Measurements from ENCODE around the gene PCNX2. TPM values are rescaled to one million over a fixed set of nuclear protein-coding genes. Genes with fewer than 3 reads are reported as not detected.

PCNX2 gene
- total and polyA plus RNA-seq, 2 experiments from 2014 or later, result 3.9 to 11.0 TPM

GRCh38 chr1:233293556-233294446, 1.7 kb downstream of the PCNX2 start:
- Histone ChIP-seq H3K9me2 (replicated peaks; ENCODE audit: insufficient read depth) (no peaks in the 10 kb centered on the region), H3K27ac (no peak overlapping the region), H3K4me3 (no peak overlapping the region), H3K36me3 (replicated peaks; ENCODE audit: insufficient read depth, low read depth) (no peaks in the 10 kb centered on the region), H3K9me3 (ENCODE audit: low read depth) (no peaks in the 10 kb centered on the region), H3K4me1 (ENCODE audit: insufficient read depth) (no peaks in the 10 kb centered on the region), H3K4me2 (no peak overlapping the region), H3K27me3 (no peaks in the 10 kb centered on the region), H3K79me2 (peaks cover 3% of the 10 kb centered on the region), H2AFZ (no peak overlapping the region), H4K20me1 (ENCODE audit: insufficient read depth, poor library complexity, severe bottlenecking) (no peaks in the 10 kb centered on the region)
- DNase-seq (ENCODE audit: low spot score), result no peak
- TF ChIP-seq, protein P1, sequence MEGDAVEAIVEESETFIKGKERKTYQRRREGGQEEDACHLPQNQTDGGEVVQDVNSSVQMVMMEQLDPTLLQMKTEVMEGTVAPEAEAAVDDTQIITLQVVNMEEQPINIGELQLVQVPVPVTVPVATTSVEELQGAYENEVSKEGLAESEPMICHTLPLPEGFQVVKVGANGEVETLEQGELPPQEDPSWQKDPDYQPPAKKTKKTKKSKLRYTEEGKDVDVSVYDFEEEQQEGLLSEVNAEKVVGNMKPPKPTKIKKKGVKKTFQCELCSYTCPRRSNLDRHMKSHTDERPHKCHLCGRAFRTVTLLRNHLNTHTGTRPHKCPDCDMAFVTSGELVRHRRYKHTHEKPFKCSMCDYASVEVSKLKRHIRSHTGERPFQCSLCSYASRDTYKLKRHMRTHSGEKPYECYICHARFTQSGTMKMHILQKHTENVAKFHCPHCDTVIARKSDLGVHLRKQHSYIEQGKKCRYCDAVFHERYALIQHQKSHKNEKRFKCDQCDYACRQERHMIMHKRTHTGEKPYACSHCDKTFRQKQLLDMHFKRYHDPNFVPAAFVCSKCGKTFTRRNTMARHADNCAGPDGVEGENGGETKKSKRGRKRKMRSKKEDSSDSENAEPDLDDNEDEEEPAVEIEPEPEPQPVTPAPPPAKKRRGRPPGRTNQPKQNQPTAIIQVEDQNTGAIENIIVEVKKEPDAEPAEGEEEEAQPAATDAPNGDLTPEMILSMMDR (IDR thresholded peaks at IDR 0.05; ENCODE audit: poor library complexity), result no peak
- TF ChIP-seq EZH2phosphoT487 (IDR thresholded peaks at IDR 0.05; ENCODE audit: low read depth, severe bottlenecking, unreplicated experiment) (no peak), EZH2 (IDR thresholded peaks at IDR 0.05; ENCODE audit: borderline replicate concordance) (no peak)
- WGBS (ENCODE audit: low lambda C conversion rate, missing lambda C conversion rate), result 94% methylated on average over 3 of the region's 3 CpGs

GRCh38 chr1:233290396-233291034, 5.0 kb downstream of the PCNX2 start:
- Histone ChIP-seq H2AFZ (no peak overlapping the region), H3K4me3 (no peak overlapping the region), H4K20me1 (ENCODE audit: insufficient read depth, poor library complexity, severe bottlenecking) (no peaks in the 10 kb centered on the region), H3K79me2 (peaks cover 3% of the 10 kb centered on the region), H3K9me3 (ENCODE audit: low read depth) (no peaks in the 10 kb centered on the region), H3K9me2 (replicated peaks; ENCODE audit: insufficient read depth) (no peaks in the 10 kb centered on the region), H3K4me1 (ENCODE audit: insufficient read depth) (no peaks in the 10 kb centered on the region), H3K27me3 (no peaks in the 10 kb centered on the region), H3K36me3 (replicated peaks; ENCODE audit: insufficient read depth, low read depth) (no peaks in the 10 kb centered on the region), H3K27ac (no peak overlapping the region), H3K4me2 (no peak overlapping the region)
- 83% methylated on average over 5 of the region's 5 CpGs for WGBS (ENCODE audit: low lambda C conversion rate, missing lambda C conversion rate)
- no peak for DNase-seq (ENCODE audit: low spot score)
- TF ChIP-seq EZH2 (IDR thresholded peaks at IDR 0.05; ENCODE audit: borderline replicate concordance) (no peak), EZH2phosphoT487 (IDR thresholded peaks at IDR 0.05; ENCODE audit: low read depth, severe bottlenecking, unreplicated experiment) (no peak)
- TF ChIP-seq, protein P1 (IDR thresholded peaks at IDR 0.05; ENCODE audit: poor library complexity), result no peak

GRCh38 chr1:233289676-233290075, 5.8 kb downstream of the PCNX2 start:
- H3K36me3 ChIP-seq (replicated peaks; ENCODE audit: insufficient read depth, low read depth), result no peaks in the 10 kb centered on the region
- 78% methylated on average over 4 of the region's 4 CpGs for WGBS (ENCODE audit: low lambda C conversion rate, missing lambda C conversion rate)
- H3K79me2 ChIP-seq, result peaks cover 3% of the 10 kb centered on the region
- no peak overlapping the region for H3K27ac ChIP-seq
- no peak for TF ChIP-seq EZH2phosphoT487 (IDR thresholded peaks at IDR 0.05; ENCODE audit: low read depth, severe bottlenecking, unreplicated experiment)
- TF ChIP-seq, protein P1 (IDR thresholded peaks at IDR 0.05; ENCODE audit: poor library complexity), result no peak
- no peak for TF ChIP-seq EZH2 (IDR thresholded peaks at IDR 0.05; ENCODE audit: borderline replicate concordance)
- H3K4me2 ChIP-seq, result no peak overlapping the region
- DNase-seq (ENCODE audit: low spot score), result no peak
- no peaks in the 10 kb centered on the region for H3K9me3 ChIP-seq (ENCODE audit: low read depth)
- H3K9me2 ChIP-seq (replicated peaks; ENCODE audit: insufficient read depth), result no peaks in the 10 kb centered on the region
- no peaks in the 10 kb centered on the region for H4K20me1 ChIP-seq (ENCODE audit: insufficient read depth, poor library complexity, severe bottlenecking)
- H3K4me1 ChIP-seq (ENCODE audit: insufficient read depth), result no peaks in the 10 kb centered on the region
- H2AFZ ChIP-seq, result no peak overlapping the region
- no peak overlapping the region for H3K4me3 ChIP-seq
- H3K27me3 ChIP-seq, result no peaks in the 10 kb centered on the region

All from hepatocyte (in vitro differentiated cells).